DOHH2 (cell line): Measurements from ENCODE around the gene RAB42.

ENCODE experiments used
- H3F3A ChIP-seq: fragments of 200-600 bp; sonication (generic), shearing (Covaris generic); 2 replicates; pipeline ENCODE4 v1.6.0; 2016; ENCODE audit warnings: antibody characterized with exemption, mild to moderate bottlenecking; ENCODE audit not compliant: control insufficient read depth, insufficient read depth
- H3K27ac ChIP-seq: fragments of 200-600 bp; sonication (generic); 2 replicates; pipeline ENCODE4 v1.5.1; 2014; ENCODE audit warnings: low read depth, mild to moderate bottlenecking, low read length, moderate library complexity
- H3K27me3 ChIP-seq: fragments of 200-600 bp; sonication (generic); 2 replicates; pipeline ENCODE4 v1.6.1; 2014; ENCODE audit warnings: mild to moderate bottlenecking, low read length, mixed read lengths; ENCODE audit not compliant: control insufficient read depth
- H3K36me3 ChIP-seq: fragments of 200-600 bp; sonication (generic); 2 replicates; pipeline ENCODE4 v1.6.1; 2014; ENCODE audit warnings: mild to moderate bottlenecking, low read length, moderate library complexity, mixed read lengths; ENCODE audit not compliant: control insufficient read depth
- H3K4me1 ChIP-seq: fragments of 200-600 bp; sonication (generic); 2 replicates; pipeline ENCODE4 v1.6.1; 2014; ENCODE audit warnings: mild to moderate bottlenecking, low read length, mixed read lengths; ENCODE audit not compliant: control insufficient read depth
- H3K4me2 ChIP-seq: fragments of 200-600 bp; sonication (generic); 2 replicates; pipeline ENCODE4 v1.6.0; 2014; ENCODE audit warnings: mild to moderate bottlenecking, low read length, moderate library complexity
- H3K4me3 ChIP-seq: fragments of 200-600 bp; sonication (generic); 2 replicates; pipeline ENCODE4 v1.5.1; 2014; ENCODE audit warnings: mild to moderate bottlenecking, low read length, mixed read lengths
- H3K79me2 ChIP-seq: fragments of 200-600 bp; sonication (generic); 2 replicates; pipeline ENCODE4 v1.6.1; 2014; ENCODE audit warnings: mild to moderate bottlenecking, low read length, mixed read lengths; ENCODE audit not compliant: control insufficient read depth
- H3K9me2 ChIP-seq: fragments of 200-600 bp; sonication (generic); replicated peaks from 2 replicates; pipeline ENCODE4 v1.6.1; 2014; ENCODE audit warnings: mild to moderate bottlenecking, low read length, mixed read lengths; ENCODE audit not compliant: control insufficient read depth
- H3K9me3 ChIP-seq: fragments of 200-600 bp; sonication (generic); 2 replicates; pipeline ENCODE4 v1.6.1; 2014; ENCODE audit warnings: antibody characterized with exemption, low read length, mixed read lengths; ENCODE audit not compliant: control insufficient read depth, insufficient read depth
- H4K20me1 ChIP-seq: fragments of 200-600 bp; sonication (generic); 2 replicates; pipeline ENCODE4 v1.6.0; 2014; ENCODE audit warnings: low read depth, mild to moderate bottlenecking, antibody characterized with exemption, low read length, moderate library complexity; ENCODE audit not compliant: control insufficient read depth, insufficient read depth
- CTCF ChIP-seq: fragments of 200-600 bp; sonication (generic); IDR thresholded peaks from one replicate; pipeline ENCODE4 v1.5.1; 2014; ENCODE audit warnings: antibody characterized with exemption, mild to moderate bottlenecking, low read depth, low read length; ENCODE audit not compliant: poor library complexity, severe bottlenecking
- EZH2phosphoT487 ChIP-seq: fragments of 200-600 bp; sonication (generic); IDR thresholded peaks from 2 replicates; pipeline ENCODE4 v1.6.1; 2017; ENCODE audit warnings: borderline replicate concordance, mild to moderate bottlenecking, antibody characterized with exemption, low read length, moderate library complexity, mixed read lengths

Gene RAB42

DNA sequence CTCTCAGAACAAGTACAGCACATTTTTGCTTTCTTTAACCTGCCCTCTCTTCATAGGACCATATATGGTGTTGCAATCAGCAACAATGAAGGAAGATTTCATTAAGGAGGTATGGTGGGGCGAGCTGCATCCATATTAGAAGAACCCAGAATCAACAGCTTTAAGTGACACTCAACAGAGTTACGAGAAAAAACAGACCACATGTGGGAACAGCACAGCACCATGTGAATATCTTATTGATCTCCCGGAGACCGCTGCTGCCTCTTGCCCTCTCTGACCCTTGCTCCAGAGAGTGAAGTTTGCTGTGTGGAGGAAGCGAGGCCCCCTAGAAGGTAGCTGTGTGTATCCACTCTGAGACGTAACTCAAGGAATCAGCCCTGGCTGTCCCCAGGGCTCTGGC, 12.9 kb downstream of the RAB42 start:
- no peak for TF ChIP-seq EZH2phosphoT487
- TF ChIP-seq CTCF = no peak
- Histone ChIP-seq H3K36me3 (peaks cover 46% of the 10 kb centered on the region), H3K27me3 (no peaks in the 10 kb centered on the region), H3K9me2 (no peaks in the 10 kb centered on the region), H3K9me3 (no peaks in the 10 kb centered on the region), H3F3A (no peaks in the 10 kb centered on the region), H3K27ac (no peak overlapping the region), H3K79me2 (no peaks in the 10 kb centered on the region), H3K4me1 (no peaks in the 10 kb centered on the region), H4K20me1 (no peaks in the 10 kb centered on the region), H3K4me2 (no peak overlapping the region), H3K4me3 (no peak overlapping the region)

DNA sequence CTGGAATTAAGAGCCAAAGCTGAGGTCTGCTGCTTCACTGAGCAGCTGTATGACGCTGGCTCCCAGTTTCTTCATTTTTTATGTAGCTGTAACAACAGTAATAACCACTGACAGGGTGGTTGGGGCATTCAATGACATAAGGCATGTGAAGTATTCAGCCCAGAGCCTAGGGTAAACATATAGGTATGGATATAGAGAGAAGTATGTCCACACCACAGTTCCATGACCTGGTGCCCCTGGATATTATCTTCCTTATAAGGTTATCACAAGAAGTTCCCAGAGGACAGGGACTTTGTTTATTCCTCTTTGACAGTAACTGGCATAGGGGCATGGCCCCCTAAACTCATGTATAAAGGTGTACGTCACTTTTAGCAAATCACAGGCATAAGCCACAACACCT, 14.7 kb downstream of the RAB42 start:
- Histone ChIP-seq H3K4me1 (no peaks in the 10 kb centered on the region), H3K9me2 (no peaks in the 10 kb centered on the region), H3F3A (no peaks in the 10 kb centered on the region), H3K36me3 (peaks cover 52% of the 10 kb centered on the region), H3K4me3 (no peak overlapping the region), H4K20me1 (no peaks in the 10 kb centered on the region), H3K27ac (no peak overlapping the region), H3K27me3 (no peaks in the 10 kb centered on the region), H3K79me2 (no peaks in the 10 kb centered on the region), H3K9me3 (no peaks in the 10 kb centered on the region), H3K4me2 (no peak overlapping the region)
- TF ChIP-seq CTCF (no peak), EZH2phosphoT487 (no peak)

- Histone ChIP-seq H3K9me2 (no peaks in the 10 kb centered on the region), H3K27me3 (no peaks in the 10 kb centered on the region), H3F3A (no peaks in the 10 kb centered on the region), H3K79me2 (no peaks in the 10 kb centered on the region), H3K36me3 (peaks cover 39% of the 10 kb centered on the region), H3K4me2 (no peak overlapping the region), H3K4me3 (no peak overlapping the region), H4K20me1 (no peaks in the 10 kb centered on the region), H3K9me3 (no peaks in the 10 kb centered on the region), H3K27ac (no peak overlapping the region), H3K4me1 (no peaks in the 10 kb centered on the region)
- TF ChIP-seq EZH2phosphoT487 (no peak), CTCF (no peak)
Observed at GRCh38 chr1:28613175-28613574, 21.1 kb downstream of the RAB42 start.

- no peak for TF ChIP-seq CTCF
- TF ChIP-seq EZH2phosphoT487 = no peak
- Histone ChIP-seq H3K27ac (no peak overlapping the region), H3K9me2 (no peaks in the 10 kb centered on the region), H4K20me1 (no peaks in the 10 kb centered on the region), H3K4me2 (no peak overlapping the region), H3K27me3 (no peaks in the 10 kb centered on the region), H3K4me1 (no peaks in the 10 kb centered on the region), H3K9me3 (no peaks in the 10 kb centered on the region), H3K79me2 (peaks cover 19% of the 10 kb centered on the region), H3K4me3 (no peak overlapping the region), H3K36me3 (peaks cover 3% of the 10 kb centered on the region; the same call in 1 of the 2 replicates), H3F3A (0 out of 2 replicates have a peak, but pooled peaks cover 2% of the 10 kb centered on the region)
Observed at GRCh38 chr1:28631713-28632112, 39.6 kb downstream of the RAB42 start.
